Measurements from ENCODE around the gene CDH11. TPM values are rescaled to one million over a fixed set of nuclear protein-coding genes. Genes with fewer than 3 reads are reported as not detected.

CDH11 gene
- total and polyA plus RNA-seq, 9 of the 15 experiments (the other 6 are each of a cell fraction or from before 2014, with no cell fraction given): 0.18 TPM; not detected in 8

GRCh38 chr16:65070831-65071432 lies 50.9 kb downstream of the CDH11 start:
- Histone ChIP-seq H3K4me1 (replicated peaks in 1 of 2; ENCODE audit: control insufficient read depth in 2 of 2, insufficient read depth in 2 of 2, low read length in 2 of 2) (no peaks in the 10 kb centered on the region), H3K4me2 (ENCODE audit: insufficient read depth, low read length) (no peak overlapping the region), H4K20me1 (replicated peaks; ENCODE audit: control insufficient read depth, insufficient read depth, low read length) (no peaks in the 10 kb centered on the region), H3K27ac (ENCODE audit: extremely low read depth, low read depth, low read length) (no peak overlapping the region), H3K36me3 (ENCODE audit: control insufficient read depth, insufficient read depth, low read length) (no peaks in the 10 kb centered on the region), H3K9ac (ENCODE audit: insufficient read depth in 1 of 2, low read depth in 2 of 2, low read length in 2 of 2) (no peak overlapping the region), H3K4me3 (no peak overlapping the region), H2AFZ (ENCODE audit: low read depth, low read length) (no peak overlapping the region), H3K27me3 (ENCODE audit: control insufficient read depth in 2 of 2, insufficient read depth in 2 of 2, low read length in 2 of 2) (no peaks in the 10 kb centered on the region), H3K79me2 (ENCODE audit: control insufficient read depth, insufficient read depth, low read length) (no peaks in the 10 kb centered on the region), H3K9me3 (replicated peaks; ENCODE audit: control insufficient read depth, insufficient read depth, low read depth, low read length) (no peaks in the 10 kb centered on the region), H3K9me1 (ENCODE audit: control insufficient read depth, insufficient read depth, low read length) (no peaks in the 10 kb centered on the region)
- ChIA-PET CTCF (ENCODE audit: low intra/inter-chr PET ratio) (no interaction called here), POLR2A (no interaction called here)
- BruUV-seq (replicated peaks): no TSS peak
- ATAC-seq (no peak), FAIRE-seq (no peak), DNase-seq (ENCODE audit: extremely low read depth in 1 of 4, low spot score in 3 of 4) (peak in 1 of 4 experiments; percentile 0)
- intact Hi-C loops (cut with micrococcal nuclease) (no loop called here), in situ Hi-C loops (cut with MboI) (no loop called here)
- 4% methylated on average over 12 of the region's 12 CpGs for WGBS (ENCODE audit: insufficient coverage, low coverage, missing lambda C conversion rate)
- no peak for TF ChIP-seq ATF2 (CRISPR knock-in tag; IDR thresholded peaks at IDR 0.05)
- no peak for TF ChIP-seq FOXP1 (CRISPR knock-in tag; IDR thresholded peaks at IDR 0.05)
- TF ChIP-seq TSHZ1 (CRISPR knock-in tag; IDR thresholded peaks at IDR 0.05): no peak
- no peak for TF ChIP-seq ZNF717 (CRISPR knock-in tag; IDR thresholded peaks at IDR 0.05)
- TF ChIP-seq REST (IDR thresholded peaks at IDR 0.05; ENCODE audit: borderline replicate concordance): no peak
- no peak for TF ChIP-seq REST (CRISPR knock-in tag; IDR thresholded peaks at IDR 0.05; ENCODE audit: low read depth)
- no peak for TF ChIP-seq SRF (CRISPR knock-in tag; IDR thresholded peaks at IDR 0.05)
- TF ChIP-seq DDX20 (tag; IDR thresholded peaks at IDR 0.05; ENCODE audit: low read depth): no peak
- TF ChIP-seq HDAC2 (IDR thresholded peaks at IDR 0.05): no peak

All from K562 (cell line).